ENCODE results near the gene LCNL1. TPM values are rescaled to one million over a fixed set of nuclear protein-coding genes. Genes with fewer than 3 reads are reported as not detected.

LCNL1 gene
- total RNA-seq, 1 donor from 2014 or later = 2.0 TPM

DNA sequence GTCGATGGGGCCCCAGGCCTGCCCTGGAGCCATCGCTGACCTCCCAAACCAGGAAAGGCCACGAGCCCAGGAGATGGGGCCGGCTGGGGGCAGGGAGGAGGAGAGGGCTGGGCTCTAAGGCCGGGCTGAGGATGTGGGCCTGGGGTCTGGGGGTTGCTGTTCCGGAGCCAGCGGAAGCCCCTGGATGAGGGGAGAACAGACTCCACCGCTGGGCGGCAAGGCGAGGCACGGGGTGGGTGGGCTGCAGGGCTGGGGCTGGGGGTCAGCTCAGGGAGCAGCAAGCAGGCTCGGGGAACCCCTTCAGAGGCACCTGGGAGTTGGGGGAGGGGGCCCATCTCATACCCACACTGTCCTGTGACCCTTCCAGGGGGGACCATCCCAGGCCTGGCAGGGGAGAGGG lies 19.0 kb upstream of the LCNL1 start:
- DNase-seq (ENCODE audit: extremely low spot score in 2 of 2) = no peak
- Histone ChIP-seq H3K4me3 (no peak overlapping the region), H3K27me3 (no peaks in the 10 kb centered on the region), H3K4me1 (peaks cover 34% of the 10 kb centered on the region), H3K9me3 (no peaks in the 10 kb centered on the region), H3K27ac (no peak overlapping the region), H3K36me3 (no peaks in the 10 kb centered on the region)
- TF ChIP-seq, protein P1, sequence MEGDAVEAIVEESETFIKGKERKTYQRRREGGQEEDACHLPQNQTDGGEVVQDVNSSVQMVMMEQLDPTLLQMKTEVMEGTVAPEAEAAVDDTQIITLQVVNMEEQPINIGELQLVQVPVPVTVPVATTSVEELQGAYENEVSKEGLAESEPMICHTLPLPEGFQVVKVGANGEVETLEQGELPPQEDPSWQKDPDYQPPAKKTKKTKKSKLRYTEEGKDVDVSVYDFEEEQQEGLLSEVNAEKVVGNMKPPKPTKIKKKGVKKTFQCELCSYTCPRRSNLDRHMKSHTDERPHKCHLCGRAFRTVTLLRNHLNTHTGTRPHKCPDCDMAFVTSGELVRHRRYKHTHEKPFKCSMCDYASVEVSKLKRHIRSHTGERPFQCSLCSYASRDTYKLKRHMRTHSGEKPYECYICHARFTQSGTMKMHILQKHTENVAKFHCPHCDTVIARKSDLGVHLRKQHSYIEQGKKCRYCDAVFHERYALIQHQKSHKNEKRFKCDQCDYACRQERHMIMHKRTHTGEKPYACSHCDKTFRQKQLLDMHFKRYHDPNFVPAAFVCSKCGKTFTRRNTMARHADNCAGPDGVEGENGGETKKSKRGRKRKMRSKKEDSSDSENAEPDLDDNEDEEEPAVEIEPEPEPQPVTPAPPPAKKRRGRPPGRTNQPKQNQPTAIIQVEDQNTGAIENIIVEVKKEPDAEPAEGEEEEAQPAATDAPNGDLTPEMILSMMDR (IDR thresholded peaks at IDR 0.05) = no peak
- TF ChIP-seq POLR2AphosphoS5 (IDR thresholded peaks at IDR 0.05; ENCODE audit: insufficient read depth in 1 of 2, low read depth in 1 of 2) (no peak), POLR2A (IDR thresholded peaks at IDR 0.05) (no peak)
- intact Hi-C loops (cut with DNase I) = no loop called here

DNA sequence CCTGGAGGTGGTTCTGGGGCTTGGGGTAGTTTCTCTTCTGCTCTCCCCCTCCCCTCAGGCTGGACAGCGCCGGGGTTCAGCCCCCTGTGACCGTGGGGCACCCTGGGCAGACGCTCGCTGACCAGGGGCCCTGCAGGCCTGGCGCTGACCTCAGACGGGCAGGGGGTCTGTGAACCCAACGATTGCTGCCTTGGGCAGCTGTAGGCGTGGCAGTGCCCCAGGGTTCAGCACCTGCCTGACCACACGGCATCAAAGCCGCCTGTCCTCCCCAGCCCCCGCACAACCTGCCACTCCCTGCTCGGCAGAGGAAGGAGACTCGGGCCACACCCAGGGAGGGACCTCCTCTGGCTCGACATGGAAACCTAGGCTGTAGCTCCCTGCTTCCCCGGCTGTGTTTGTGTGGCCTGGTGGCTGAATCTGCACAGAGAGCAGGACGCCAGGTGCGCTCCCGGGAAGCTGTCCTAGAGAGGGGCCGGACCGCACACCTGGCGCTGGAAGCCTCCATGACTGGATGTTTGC lies 18.6 kb upstream of the LCNL1 start:
- no peaks in the 10 kb centered on the region for H3K27me3 ChIP-seq
- TF ChIP-seq, protein P1 (IDR thresholded peaks at IDR 0.05) = no peak
- TF ChIP-seq POLR2AphosphoS5 (IDR thresholded peaks at IDR 0.05; ENCODE audit: insufficient read depth in 1 of 2, low read depth in 1 of 2) (no peak), POLR2A (IDR thresholded peaks at IDR 0.05) (no peak)
- H3K27ac ChIP-seq = no peak overlapping the region
- no peaks in the 10 kb centered on the region for H3K36me3 ChIP-seq
- no peak overlapping the region for H3K4me3 ChIP-seq
- H3K4me1 ChIP-seq = peaks cover 34% of the 10 kb centered on the region
- intact Hi-C loops (cut with DNase I) = no loop called here
- H3K9me3 ChIP-seq = no peaks in the 10 kb centered on the region
- no peak for DNase-seq (ENCODE audit: extremely low spot score in 2 of 2)

DNA sequence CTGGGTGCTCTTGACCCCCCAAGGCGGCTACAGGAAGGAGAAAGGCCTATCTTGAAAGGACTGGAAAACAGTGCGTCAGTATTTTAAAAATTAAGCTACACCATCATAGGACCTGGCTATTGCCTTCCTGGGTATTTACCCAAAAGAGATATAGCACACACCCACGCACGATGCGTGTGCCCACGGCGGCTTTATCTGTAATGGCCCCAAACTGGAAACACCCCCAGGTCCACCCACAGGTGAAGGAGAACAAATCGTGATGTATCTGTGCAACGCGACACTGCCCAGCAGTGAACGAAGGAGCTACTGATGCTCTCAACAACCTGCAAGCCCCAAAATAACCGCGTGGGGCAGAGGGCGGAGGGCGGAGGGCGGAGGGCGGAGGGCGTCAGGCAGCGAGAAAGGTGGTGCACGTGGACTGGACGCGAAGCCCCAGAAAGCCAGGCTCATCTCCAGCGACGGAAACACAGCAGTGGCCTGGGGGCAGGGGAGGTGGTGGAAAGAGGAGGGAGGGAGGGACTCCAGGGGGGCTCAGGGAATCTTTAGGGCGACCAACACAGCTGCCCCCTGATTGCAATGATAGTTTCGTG lies 17.9 kb upstream of the LCNL1 start:
- H3K36me3 ChIP-seq = no peaks in the 10 kb centered on the region
- peaks cover 34% of the 10 kb centered on the region for H3K4me1 ChIP-seq
- H3K27ac ChIP-seq = no peak overlapping the region
- H3K9me3 ChIP-seq = no peaks in the 10 kb centered on the region
- H3K4me3 ChIP-seq = no peak overlapping the region
- no peak for DNase-seq (ENCODE audit: extremely low spot score in 2 of 2)
- H3K27me3 ChIP-seq = no peaks in the 10 kb centered on the region
- TF ChIP-seq POLR2AphosphoS5 (IDR thresholded peaks at IDR 0.05; ENCODE audit: insufficient read depth in 1 of 2, low read depth in 1 of 2) (no peak), POLR2A (IDR thresholded peaks at IDR 0.05) (no peak)
- TF ChIP-seq, protein P1 (IDR thresholded peaks at IDR 0.05) = no peak
- intact Hi-C loops (cut with DNase I) = no loop called here

DNA sequence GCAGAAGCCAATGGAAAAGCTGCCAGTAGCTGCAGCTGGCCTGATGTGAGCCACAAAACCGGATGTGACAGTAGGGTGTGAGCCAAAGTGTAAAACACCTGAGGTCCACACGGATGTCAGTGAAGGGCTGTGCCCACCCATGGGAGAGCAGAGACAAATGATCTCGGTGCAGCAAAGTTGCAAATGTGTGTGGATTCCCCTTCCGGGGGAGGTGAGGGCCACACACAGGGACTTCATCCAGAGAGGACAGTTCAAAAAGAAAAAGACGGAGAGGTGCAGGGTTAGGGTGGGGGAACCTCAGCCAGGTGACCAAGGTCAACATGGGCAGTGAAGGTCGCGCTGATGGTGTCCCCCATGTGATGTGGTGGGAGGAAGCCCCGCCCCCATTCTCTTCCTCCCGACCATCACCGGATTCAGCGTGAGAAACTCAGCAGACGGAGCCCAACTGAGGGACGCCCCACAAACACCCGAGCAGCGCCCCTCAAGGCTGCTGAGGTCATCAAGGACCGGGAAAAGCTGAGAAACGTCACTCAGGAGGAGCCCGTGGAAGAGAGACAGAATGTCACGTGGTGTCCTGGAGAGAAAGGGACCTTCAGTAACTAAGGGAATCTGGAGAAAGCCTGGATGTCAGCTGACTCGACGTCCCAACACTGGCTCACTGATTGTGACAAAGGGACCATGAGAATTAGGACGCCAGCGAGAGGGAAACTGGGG lies 16.9 kb upstream of the LCNL1 start:
- H3K36me3 ChIP-seq = no peaks in the 10 kb centered on the region
- TF ChIP-seq POLR2AphosphoS5 (IDR thresholded peaks at IDR 0.05; ENCODE audit: insufficient read depth in 1 of 2, low read depth in 1 of 2) (peak in 1 of 2 donors; percentile 35), POLR2A (IDR thresholded peaks at IDR 0.05) (no peak)
- TF ChIP-seq, protein P1 (IDR thresholded peaks at IDR 0.05) = no peak
- no peak overlapping the region for H3K4me3 ChIP-seq
- H3K4me1 ChIP-seq = peaks cover 32% of the 10 kb centered on the region
- H3K27me3 ChIP-seq = no peaks in the 10 kb centered on the region
- no peak overlapping the region for H3K27ac ChIP-seq
- intact Hi-C loops (cut with DNase I) = no loop called here
- no peak for DNase-seq (ENCODE audit: extremely low spot score in 2 of 2)
- no peaks in the 10 kb centered on the region for H3K9me3 ChIP-seq

Data from vagina (tissue), 2 donors.